ENCODE results near the gene PCSK7.

- TF ChIP-seq CTCF (IDR thresholded peaks at IDR 0.05): no peak
- no peak for TF ChIP-seq POLR2A (IDR thresholded peaks at IDR 0.05)
Observed at GRCh38 chr11:117201658-117202305, 30.1 kb downstream of the PCSK7 start.
